GM12892 (cell line): ENCODE results near the gene KCNMB2.

ENCODE experiments used
- DNase-seq: peaks from one replicate; pipeline ENCODE4 v3.0.0; 2011; ENCODE audit not compliant: insufficient read length
- FAIRE-seq: peaks from 2 replicates; lab custom pipeline; 2011; peaks lifted over from hg19 to GRCh38; lab: Jason Lieb, UNC
- POLR2A ChIP-seq: IDR thresholded peaks from 2 replicates; pipeline ENCODE4 v1.6.1; 2011; ENCODE audit warnings: low read depth, low read length, control low read depth
- POLR2AphosphoS5 ChIP-seq: IDR thresholded peaks from 2 replicates; pipeline ENCODE4 v1.6.1; 2011; ENCODE audit warnings: low read depth, low read length, control low read depth
- TAF1 ChIP-seq: IDR thresholded peaks from 2 replicates; pipeline ENCODE4 v1.6.1; 2011; ENCODE audit warnings: low read depth, mild to moderate bottlenecking, control low read depth, low read length, borderline replicate concordance

The KCNMB2 gene

DNA sequence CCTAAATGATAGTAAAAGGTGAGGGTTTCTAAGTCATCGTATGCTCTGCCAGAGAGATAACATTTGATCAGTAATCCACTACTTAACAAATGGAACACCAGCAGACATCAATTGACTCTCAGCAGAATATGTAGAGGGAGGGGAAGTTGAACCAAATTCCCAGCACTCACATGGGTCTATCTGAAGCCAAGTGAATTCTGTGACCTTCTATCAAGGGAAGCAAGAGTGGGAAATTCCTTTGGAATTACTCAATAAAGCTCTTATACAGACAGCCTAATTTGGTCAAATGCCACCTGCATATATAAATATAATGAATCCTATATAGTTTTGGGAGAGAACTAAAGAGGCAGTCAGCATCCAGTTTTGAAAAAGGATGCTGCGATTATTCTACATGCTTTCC is 15.8 kb upstream of the KCNMB2 start:
- FAIRE-seq (peak; percentile 88), DNase-seq (no peak)
- no peak for TF ChIP-seq POLR2AphosphoS5
- no peak for TF ChIP-seq TAF1
- TF ChIP-seq POLR2A = no peak

DNA sequence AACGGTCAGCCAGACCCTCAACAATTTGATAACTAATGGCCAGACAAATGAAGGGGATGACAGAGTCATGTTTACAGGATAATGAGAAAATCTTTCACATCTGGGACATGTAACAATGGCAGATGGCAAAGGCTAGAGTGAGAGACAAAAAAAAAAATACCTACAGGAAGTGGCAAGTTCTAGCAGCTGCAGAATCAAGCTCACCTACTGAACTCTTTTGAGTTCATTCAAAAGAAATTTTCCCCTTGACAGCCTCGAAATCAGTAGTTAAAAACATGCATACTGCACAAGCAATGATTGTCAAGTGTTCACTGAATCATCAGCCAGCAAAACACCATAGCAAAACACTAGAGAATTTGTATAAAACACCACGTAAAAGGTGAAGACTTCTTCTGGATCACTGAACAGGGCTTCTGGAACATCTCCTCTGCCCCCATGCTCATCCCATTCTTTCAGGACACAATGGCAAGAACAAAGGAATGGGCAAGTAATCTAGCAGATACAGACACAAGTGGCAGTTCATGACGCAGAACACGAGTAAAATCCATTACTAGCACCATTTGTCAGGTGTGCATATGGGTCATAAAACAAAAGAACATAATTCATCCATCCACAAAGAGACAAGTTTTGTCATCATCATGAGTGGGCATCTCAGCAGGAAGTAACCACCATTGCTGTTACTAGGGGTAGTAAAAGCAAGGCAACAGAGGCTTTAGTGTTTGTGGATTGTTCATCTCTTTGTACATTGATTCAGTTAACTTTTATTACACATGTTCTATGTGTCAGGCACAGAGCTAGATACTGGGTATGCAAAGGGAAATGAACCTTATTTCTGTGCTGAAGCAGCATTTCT is 13.8 kb upstream of the KCNMB2 start:
- TF ChIP-seq POLR2A (no peak), POLR2AphosphoS5 (0 out of 2 replicates have a peak, but pooled peaks have one; percentile 13)
- DNase-seq (no peak), FAIRE-seq (peak; percentile 92)

DNA sequence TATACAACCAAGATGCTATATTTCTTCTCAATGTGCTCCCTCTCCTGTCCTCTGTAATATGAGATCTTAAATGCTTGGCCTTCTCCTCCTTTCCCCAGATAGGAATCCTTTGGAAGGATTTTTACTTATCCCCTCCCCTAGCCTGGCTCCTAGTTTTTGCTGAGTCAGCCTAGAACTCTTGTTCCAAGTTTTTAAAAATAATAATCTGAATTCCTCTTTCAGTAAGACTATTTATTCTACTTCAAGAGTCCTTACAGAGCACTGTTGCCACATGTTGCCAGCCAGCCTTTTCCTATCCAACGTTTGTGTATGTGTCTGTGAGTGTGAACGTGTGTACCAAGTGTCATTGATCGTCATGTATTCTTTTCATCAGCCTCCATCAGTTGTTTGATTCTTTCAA is 11.0 kb upstream of the KCNMB2 start:
- DNase-seq = no peak
- FAIRE-seq = no peak
- TF ChIP-seq POLR2A (no peak), TAF1 (no peak), POLR2AphosphoS5 (no peak)

DNA sequence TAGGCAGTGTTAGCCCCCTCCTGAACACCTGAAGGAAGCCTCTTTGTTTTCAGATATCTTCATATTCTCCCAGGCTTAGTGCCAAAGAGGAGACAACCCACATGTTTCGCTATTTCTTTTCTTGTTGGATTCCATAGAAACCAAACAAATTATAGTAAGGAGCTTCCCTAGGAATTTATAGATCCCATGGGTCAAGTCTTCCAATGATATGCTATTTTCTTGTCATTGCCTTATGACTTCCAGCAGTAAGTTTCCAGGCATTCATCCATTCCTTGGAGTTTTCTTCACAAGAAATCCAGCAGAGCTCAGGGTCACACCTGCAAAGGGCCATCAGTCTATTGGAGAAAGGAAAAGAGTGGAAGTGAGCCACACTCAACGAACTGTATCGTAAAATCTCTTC is 9.9 kb upstream of the KCNMB2 start:
- DNase-seq = no peak
- TF ChIP-seq POLR2A (no peak), TAF1 (no peak), POLR2AphosphoS5 (no peak)
- no peak for FAIRE-seq

DNA sequence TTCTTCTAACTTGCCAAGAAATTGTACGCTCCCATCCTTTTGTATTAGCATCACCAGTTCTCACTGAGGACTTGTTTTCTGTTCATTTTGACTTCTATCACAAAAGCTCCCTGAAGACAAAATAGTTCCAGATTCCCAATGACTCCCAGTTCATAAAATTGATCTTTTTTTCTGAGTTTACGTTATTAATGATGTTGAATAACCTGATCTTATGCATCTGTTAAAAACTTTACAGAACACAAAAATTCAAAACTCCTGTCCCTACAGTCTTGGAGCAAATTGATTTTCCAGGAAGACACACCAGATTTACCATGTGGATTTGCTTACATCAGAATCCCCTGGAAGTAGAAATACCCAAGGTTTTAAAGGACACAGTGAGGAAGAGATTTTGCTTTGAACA is 8.3 kb upstream of the KCNMB2 start:
- FAIRE-seq = no peak
- TF ChIP-seq TAF1 (no peak), POLR2A (no peak), POLR2AphosphoS5 (no peak)

DNA sequence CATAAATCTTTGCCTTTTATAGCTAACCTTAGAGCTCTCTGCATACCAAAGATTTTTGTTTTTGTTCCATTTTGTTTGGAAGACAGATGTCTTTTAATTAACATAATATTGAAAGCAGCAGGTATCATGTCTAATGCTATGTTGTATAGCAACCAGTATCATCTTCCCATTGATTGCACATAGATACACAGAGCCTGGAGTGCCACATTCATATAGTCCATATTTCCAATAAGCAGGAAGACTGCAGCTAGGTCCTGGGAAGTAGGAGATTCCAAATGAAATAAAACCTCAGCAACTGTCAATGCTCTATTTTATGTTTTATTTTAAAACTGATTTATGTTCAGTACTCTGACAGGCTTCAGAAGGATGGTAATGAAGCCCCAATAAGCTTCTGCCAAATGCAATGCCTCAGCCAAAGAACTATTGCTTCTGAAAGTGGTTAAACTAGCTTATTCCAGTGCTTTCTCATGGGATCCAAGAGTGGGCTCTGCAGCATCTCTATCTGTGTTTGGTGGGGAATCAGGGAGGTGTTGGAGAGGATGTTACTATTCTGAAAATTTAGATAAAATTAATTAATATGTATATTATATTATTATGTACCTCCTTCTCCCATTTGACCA is 6.5 kb upstream of the KCNMB2 start:
- FAIRE-seq = no peak
- TF ChIP-seq TAF1 (no peak), POLR2AphosphoS5 (no peak), POLR2A (no peak)
- DNase-seq = no peak

More for the DNA sequence above, 8.3 kb upstream of the KCNMB2 start:
- DNase-seq = no peak

DNA sequence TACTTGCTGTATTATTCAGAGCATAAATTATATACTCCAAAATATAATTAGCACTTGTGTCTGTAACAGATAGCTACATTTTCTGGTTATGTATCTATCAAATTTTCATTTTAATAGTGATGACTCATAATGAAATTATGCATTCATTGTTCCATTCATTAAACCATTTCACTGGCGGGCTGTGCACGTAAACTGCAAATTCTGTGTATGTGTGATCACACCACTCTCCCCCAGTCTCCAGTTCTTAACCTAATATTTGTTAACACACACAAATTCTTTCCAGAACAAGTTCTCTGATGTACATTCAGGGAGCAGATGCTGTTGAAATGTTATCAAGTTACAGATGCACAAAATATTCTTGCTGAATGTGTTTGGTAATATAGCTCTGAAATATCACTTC is 3.8 kb upstream of the KCNMB2 start:
- FAIRE-seq (peak; percentile 88), DNase-seq (no peak)
- TF ChIP-seq POLR2AphosphoS5 (no peak), TAF1 (no peak), POLR2A (no peak)

DNA sequence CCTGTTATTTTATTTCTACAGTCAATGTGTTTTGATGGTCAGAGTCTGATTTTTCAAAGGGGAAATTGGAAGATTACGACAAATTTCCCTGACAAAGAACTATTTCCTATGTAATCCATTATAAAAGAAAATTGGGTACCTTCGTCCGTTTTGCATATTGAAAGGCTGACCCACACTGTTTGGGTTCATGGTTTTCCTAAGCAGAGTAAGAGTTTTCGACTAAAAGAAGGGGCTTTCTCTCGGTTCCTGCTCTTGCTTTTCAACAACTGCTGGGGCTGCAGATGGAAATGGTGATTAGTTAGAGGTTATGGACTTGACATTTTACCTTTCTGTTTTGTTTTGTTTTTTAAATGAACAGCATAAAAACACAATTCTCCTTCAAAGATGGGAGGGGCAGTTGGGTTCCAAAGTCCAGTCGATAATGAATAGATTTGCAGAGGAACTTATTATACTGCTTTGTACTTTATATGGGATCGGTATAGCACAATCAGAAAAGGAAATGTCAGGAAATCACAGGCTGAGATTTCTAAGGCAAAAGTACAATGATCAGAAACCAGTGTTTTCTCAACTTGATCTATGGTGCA is 978 bp downstream of the KCNMB2 start:
- FAIRE-seq (peak; percentile 76), DNase-seq (no peak)
- no peak; the same call in 1 of the 2 replicates for TF ChIP-seq POLR2A

DNA sequence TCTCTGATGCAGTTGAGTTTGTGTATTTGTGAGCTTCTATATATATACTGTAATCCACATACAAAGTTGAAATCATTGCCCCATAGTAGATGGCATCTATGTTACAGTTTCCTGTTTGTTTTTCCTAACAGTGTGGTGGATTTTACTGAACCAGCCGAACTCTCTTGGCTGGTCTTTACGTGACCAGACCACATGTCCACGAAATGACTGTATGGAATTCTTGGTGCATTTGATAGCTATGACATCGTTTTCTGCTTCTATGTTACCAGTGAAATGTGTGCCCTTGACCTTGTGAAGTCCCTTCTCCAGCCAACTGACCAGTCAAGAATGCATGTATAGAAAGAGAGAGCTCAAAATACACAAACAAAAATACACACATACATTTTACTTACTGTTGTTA is 1.8 kb downstream of the KCNMB2 start:
- no peak for TF ChIP-seq TAF1
- TF ChIP-seq POLR2AphosphoS5 = no peak; the same call in none of the 2 replicates
- no peak; the same call in 1 of the 2 replicates for TF ChIP-seq POLR2A
- no peak for DNase-seq
- peak; percentile 64 for FAIRE-seq

DNA sequence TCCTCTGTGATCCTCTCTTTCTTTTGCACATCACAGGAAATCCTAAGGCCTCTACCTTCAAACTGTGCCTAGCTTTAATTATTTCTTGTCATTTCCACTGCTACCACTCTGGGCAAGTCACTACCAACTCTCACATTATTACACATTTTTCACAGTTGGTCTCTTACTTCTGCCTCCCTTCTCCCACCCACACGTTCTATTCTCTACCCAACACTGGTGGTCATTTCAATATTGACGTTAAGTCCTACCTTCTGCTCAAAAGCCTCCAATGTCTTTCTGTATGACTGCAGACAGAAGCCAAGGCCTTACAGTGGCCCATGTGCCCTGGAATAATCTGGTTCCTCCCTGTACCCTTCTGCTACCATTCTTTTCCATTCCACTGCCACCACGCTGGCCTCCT is 3.9 kb downstream of the KCNMB2 start:
- FAIRE-seq = peak; percentile 84
- TF ChIP-seq POLR2A = no peak; the same call in 1 of the 2 replicates
- no peak for TF ChIP-seq TAF1
- no peak for TF ChIP-seq POLR2AphosphoS5
- DNase-seq = no peak

DNA sequence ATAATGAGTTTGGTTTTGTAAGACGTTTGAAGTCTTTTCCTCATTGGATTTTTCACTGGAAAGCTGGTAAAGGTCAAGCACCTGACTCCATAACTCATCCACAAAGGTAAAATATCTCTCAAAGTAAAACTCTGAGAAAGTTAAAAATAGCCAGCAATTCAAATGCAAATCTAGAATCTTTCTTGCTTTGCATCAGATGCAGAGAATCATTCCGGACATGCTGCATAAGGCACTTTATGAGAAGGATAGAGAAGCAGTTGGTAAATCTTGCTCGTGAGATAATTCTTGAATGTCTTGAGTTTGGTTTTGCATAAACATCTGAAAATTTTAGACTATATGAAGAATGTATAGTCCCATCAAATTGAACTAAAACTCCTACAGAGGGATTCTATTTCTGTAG is 9.1 kb downstream of the KCNMB2 start:
- TF ChIP-seq POLR2AphosphoS5 (0 out of 2 replicates have a peak, but pooled peaks have one; percentile 43), TAF1 (no peak), POLR2A (peak; percentile 67)
- FAIRE-seq (peak; percentile 79), DNase-seq (no peak)
